ENCODE measurements around the gene CCDC70.

The CCDC70 gene

DNA sequence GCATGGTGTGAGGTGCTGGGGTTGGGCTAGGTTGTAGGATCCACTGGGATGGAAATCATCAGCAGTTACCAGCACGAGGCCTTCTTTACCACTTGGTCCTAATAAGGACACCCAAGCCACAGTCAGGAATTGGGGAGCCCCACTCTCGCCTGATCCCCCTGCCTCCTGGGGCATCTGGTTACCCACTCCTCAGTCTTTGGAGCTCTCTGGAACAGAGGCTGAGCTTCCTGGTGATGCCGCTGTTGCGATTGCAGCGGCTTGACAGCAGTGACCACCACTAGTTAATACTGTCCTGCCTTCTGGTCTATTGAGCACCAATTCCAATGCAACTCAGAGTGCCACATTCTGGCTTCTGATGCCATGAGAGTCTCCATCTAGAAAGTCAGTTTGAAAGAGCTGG, 30.2 kb upstream of the CCDC70 start:
- no peak for DNase-seq

DNA sequence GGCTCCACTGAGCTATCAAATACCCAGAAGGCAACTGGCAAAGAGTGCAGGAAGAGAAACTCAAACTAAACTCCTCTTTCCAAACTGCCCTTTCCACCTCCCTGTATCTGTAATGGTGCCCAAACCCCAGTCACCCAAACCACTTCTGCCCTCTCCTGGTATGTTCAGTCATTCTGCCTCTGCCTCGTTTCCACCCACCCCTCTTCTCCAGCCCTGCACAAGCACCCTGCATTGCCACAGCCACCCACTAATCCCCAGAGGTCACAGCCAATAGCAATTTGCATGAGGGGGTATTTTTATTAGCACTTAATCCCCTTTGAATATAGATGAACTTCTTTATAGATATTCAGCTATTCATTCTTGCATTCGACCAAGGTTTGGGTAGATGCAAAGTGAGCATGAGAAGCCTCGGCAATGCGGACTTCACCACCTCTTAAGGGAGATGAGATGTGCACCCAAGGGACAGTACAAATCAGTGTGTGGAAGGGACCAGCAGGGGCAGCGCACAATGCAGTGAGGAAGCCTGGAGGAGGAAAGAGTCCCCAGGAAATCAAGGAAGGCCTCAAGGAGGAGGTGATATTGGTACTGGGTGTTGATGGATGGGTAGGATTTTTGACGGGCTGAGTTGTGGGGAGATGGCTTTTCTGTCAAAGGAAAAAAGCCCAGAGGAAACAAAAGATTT, 29.2 kb upstream of the CCDC70 start:
- DNase-seq = peak; percentile 55

DNA sequence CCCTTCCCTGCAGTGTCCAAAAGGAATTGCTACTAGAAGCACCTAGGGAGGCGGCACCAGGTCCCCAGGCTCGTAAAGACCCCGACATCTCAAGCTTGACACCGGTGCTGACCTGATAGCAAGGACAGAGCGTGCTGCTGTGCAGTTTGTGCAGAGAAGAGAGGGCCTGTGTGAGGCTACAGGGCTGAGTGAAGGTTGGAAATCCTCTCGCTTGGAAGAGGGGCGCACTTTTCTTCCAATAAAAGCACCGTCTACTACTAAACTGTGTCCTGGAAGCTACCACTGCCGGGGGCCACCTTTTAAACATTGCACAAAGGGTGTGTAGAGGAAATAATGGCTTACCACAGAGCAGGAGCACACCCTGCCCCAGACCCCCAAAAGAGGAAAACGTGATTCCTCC, 27.8 kb upstream of the CCDC70 start:
- DNase-seq = no peak

DNA sequence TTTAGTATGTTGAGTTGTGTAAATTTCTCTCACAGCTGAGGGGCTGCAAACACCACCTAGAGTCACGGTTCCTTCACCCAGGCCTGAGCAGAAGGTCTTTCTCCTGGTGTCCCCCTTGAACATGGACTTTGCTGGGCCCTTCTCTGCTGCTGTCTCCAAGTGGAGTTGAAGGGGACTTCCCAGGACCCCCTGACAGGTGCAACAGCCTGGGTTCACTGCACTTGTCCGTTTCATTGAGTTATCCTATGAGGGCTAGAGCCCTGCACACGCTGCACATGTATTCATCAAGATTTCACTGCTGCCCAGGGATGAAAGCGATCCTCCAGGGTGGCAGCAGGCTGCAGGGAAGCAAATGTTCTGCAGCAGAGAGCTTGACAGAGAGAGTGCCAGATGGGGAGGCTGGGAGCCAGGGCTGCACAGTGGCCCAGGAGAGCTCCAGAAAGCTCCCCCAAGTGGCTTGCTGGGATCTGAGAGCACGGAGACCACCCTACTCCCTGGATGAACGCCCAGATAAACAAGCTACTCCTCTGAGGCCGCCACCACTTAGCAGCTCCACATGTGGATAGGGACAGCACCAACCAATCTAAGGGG, 27.1 kb upstream of the CCDC70 start:
- DNase-seq = no peak

DNA sequence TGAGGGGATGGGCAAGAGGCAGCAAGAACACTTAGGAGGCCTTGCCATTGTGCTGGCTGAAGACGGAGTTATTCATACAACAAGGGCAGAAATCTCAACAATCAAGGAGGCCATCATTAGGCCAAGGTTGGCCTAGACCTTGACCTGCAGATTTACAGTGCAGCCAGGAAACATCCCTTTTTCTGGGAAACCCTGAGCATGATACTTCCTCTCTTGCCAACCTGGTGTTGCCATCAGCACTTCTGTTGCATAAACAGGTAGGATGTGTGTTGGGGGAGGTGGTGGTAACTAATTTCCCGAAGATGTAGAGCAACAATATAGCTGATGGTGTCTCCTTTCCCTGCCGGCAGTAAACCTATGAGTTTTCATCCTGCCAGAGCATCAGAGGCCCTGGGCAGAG, 24.8 kb upstream of the CCDC70 start:
- DNase-seq = no peak

DNA sequence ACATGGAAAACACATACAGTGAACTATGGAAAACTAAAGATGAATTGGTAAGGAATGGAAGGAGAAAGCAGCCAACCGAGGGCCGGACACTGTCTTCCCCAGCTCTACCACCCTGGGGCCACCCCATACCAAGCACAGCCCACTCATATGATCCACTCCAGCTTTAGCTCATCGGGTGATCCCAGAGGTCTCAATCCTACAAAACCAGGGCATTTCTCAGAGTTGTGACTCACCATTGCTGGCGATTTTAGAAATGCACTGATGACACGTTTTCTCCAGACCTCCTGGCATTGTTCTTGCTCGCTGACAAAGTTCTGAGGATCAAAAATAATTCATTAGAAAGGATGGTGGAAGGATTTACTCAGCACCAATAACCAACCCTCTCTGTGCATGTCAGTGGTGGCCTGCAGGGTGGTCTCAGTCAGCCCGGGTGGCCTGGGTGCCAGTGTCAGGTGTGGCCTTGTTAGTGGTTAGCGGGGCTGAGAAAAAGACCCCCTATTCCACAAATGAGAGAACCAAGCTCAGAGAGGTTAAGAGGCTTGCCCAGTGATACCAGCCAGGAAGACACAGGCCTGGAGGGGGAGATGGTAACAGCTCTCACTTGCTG, 23.4 kb upstream of the CCDC70 start:
- DNase-seq = no peak

DNA sequence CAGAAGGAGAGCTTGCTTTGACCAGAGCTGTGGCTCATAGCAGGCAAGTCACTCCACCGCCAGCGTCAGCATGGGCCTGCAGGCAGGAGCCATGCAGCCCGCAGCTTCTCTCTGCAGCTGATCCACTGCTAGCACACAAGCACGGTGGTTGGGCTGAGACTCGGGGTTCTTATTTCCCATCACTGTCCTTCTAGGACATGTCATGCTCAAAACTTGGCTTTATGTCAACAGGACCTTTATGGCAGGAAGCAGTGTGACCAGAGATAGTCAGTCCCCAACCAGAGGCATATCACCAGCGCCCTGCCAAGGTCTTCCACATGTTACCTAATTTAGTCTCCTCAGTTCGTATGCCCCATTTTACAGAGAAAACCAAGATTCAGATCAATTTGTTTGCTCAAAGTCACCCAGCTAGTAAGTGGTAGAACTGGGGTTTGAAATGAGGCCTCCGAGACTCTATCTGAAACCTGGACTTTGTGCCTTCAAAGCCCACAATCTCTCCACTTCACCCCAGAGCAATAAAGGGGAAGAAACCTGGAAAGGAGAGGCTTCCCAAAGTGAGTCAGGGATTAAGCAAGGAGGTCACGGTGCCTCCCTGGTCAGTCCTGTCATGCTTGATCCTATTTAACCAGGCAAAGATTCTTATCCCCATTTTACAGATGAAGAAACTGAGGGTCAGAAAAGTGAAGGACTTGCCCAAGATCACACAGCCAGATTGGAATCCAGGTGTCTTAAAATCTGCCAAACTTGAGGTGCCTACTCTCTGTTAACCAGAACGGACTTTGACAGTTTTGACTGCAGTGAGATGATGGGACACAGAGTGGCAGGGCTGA, 21.8 kb upstream of the CCDC70 start:
- no peak for DNase-seq

DNA sequence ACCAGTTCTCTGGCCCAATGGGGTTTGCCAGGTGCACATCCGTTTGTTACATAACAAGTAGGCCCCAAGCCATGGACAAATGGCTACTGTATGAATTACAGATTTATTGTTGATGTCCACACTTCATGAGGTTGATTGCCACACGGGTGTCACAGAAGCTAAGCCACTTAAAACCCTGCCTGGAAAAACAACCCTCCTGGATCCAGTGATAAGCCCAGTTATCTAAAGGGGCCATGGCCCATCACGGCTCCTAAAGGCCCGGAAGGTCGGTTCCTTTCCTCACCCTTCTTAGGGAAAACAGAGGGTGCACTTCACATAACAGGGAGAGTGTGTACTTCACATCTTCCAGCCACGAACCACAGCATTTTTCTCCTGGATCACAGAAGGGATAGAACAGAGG, 20.9 kb upstream of the CCDC70 start:
- DNase-seq = no peak

DNA sequence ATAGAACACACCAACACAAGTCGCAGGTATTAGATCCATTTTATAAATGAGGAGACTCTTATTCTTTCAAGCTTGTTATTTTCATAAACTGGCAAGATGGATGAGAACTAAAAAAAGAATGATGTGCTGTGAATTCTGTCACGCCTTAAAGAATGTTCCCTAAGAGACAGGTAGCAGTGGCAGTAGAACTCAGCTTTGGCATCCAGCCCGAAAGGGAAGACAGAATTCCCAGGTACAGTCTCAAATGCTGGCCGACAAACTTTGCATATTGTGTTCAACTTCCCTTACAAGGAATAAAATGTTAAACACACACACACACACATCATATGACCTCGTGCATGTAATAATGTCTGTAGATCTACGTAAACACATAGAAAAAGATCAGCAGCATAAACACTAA, 20.0 kb upstream of the CCDC70 start:
- DNase-seq = no peak

DNA sequence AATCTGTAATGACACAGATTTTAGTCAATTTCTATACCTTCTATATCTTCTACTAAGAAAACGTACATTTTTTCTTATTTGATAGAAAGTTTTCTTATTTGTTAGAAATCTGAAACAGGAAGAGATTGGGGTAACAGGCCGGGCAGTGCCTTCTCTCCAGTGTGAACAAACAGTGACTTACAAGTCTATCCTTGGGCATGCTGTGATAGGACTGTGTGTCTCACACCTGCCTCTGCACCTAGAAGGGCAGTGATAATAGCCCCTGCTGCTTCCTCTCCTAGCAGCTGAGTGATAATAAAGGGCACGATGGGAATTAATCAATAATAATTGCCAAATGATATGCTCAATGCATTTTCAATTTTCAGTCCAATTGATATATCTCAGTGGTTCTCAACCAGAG, 18.2 kb upstream of the CCDC70 start:
- DNase-seq = no peak

DNA sequence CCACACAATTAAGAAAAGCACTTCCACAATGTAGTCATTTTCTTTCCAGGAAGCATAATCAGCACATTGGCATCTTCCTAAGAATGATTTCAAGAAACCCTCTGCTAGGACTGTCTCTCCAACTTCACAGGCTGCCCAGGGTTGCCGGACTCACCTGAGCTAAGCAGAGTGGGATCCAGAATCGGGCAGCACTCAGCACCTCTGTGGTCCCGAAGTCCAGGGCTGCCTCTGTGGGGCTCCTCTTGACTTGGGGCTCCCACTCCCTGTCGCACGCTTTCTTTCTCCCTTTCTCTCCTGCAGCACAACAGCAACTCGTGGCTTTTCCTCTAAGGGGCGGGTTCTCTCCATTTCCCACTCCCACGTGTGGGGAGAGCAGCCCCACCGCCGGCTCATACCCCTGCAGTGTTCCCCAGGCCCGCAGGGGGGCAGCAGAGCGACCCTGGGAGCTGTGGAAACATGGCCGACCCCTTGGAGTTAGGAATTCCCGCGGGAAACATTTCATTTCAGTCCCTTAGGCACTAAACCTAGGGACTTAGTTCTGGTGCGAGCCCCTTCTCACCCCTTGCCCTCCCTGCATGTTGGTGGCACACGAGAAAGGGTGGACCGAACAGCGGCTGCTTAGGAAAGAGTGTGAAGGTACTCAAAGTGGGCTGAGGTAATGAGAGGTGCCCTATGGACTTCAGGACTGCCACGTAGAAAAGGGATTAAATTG, 16.8 kb upstream of the CCDC70 start, which contains the start of gene TMEM272:
TMEM272 (minus strand) TSS at position 316 of the 712 bp plus-strand sequence. CDS start 6,647 bp downstream, outside the sequence.
- peak; percentile 68 for DNase-seq

DNA sequence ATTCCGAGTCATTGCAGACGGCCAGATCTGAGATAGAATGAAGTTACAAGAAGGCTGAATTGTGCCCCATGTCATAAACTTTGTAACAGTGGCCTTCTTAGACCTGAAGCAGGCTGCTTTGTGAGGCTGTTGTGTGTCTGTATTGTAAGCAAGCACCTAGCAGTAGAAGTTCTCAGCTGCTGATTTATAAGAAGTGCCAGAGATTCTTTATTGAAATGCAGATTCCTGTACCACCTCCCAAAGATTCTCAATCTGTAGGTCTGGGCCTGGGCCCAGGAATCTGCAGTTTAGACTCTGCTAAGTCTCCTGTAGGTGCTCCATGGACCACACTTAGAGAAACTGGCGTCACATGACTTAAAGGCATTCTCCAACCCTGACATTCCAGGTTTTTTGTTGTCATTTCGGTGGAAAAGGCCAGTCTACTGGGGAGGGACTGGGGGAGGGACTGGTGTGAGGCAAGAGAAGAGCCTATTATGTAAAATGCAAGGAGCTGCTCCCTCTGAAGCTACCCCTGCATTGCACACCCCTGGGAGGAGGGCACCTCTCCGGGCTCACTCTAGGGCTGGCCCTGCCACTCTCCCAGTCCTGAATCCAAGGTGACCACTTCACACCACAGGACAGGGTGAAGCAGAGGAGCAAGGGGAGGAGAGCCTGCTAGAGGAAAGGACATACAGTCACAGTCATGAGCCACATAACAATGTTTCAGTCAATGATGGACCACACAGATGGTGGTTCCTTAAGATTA, 16.0 kb upstream of the CCDC70 start:
- no peak for DNase-seq

DNA sequence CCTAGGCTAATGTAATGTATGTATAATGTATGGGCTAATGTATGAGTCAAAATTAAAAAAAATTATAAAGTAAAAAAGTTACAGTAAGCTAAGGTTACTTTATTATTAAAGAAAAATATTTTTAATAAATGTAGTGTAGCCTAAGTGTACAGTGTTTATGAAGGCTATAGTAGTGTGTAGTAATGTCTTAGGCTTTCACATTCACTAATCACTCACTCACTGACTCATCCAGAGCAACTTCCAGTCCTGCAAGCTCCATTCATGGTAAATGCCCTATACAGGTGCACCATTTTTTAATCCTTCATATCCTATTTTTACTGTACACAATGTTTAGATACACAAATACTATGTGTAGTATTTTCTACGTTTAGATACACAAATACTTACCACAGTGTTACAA, 15.0 kb upstream of the CCDC70 start:
- DNase-seq = no peak

DNA sequence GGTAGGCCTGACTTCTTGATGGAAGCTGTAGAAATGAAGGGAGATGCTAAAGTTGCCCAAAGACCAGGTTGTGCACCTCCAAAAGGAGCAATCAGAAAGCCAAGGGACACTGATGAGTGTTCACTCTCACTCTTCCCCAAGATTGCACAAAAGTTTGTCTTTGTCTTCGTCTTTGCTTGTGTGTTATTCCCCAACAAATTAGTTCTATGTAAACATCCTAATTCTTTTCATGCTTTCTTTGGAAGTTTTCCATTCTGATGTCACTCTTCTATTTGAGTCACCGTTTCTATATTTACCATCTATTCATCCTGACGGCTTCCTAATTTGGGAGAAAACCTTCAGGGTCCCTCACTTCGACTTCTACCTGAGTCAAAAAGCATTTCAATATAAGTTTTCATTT, 13.1 kb upstream of the CCDC70 start:
- no peak for DNase-seq

DNA sequence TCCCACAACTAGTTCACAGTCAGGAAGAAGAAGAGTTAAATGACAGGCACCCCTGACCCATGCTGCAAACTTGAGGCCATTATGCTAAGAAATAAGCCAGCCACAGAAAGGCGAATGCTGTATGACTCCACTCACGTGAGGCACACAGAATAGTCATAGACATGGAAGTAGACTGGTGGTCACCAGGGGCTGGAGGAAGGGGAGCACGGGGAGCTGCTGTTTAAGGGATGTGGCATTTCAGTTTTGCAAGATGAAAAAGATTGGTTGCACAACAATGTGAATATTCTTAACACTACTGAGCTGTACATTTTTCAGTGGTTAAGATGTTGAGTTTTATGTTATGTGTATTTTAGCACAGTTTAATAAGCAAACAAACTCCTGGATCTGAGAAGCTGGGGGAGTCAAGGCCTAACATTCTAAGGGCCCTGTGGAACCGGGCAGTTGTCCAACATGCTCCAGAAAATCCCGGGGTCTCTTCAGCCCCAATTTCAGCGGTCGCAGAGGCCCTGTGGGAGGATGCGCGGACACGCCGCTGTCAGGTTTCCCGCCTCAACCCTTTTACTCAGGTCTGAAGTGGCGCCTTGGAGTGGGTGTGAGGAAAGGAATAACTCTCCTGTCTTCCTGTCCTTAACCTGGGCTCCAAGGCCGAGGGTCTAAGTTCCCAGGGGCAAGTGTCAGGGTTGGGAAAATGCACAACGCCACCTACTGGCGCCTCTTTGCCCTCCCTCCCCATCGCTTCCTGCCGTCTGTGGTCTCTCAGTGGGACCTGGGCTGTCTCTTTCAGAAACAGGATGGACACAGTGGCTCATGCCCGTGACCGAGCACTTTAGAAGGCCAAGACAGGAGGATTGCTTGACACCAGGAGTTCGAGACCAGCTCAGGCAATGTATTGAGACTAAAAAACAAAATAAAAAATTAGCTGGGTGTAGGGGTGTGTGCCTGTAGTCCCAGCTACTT, 12.3 kb upstream of the CCDC70 start:
- peak; percentile 47 for DNase-seq

DNA sequence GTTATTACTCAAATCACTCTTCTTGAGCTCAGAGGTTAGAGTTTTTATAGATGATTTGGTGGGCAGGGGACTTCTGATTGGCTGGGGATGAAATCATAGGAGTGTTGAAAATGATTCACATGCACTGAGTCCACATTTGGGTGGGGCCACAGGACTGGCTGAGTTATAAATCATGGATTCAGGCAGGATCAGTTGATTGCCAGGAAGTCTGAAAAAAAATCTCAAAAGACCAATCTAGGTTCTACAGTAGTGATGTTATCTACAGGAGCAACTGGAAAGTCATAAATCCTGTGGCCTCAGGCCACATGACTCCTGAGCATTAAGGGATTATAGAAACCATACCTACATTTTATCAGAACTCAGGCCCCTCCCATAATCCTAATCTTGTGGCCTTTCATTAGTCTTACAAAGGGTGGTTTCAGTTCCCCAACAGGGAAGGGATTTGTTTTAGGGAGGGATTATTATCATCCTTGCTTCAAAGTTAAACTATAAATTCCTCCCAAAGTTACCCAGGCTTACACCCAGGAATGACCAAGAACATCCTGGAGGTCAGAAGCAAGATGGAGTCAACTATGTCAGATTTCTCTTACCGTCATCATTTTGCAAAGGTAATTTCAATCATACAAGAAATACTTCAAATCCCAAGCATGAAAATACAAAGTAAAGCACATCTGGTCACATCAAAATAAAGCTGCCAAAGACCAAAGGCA, 5.6 kb upstream of the CCDC70 start:
- DNase-seq = no peak

DNA sequence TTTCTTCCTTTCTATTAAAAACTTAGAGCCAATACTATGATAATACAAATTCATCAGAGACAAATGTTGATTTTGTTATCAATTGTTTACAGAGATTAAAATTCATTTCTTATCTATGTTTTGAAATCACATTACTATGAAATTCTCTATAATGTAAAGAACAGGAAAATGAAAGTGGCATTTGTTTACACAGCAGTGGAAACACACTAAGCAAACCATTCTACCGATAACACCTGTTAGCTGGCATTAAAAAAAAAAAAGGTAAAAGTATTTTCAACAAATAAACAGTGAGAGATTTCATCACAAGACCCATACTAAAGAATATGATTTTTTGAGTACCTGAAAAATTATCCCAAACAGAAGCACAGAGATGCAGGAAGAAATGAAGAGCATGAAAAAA, 4.8 kb upstream of the CCDC70 start:
- DNase-seq = no peak

DNA sequence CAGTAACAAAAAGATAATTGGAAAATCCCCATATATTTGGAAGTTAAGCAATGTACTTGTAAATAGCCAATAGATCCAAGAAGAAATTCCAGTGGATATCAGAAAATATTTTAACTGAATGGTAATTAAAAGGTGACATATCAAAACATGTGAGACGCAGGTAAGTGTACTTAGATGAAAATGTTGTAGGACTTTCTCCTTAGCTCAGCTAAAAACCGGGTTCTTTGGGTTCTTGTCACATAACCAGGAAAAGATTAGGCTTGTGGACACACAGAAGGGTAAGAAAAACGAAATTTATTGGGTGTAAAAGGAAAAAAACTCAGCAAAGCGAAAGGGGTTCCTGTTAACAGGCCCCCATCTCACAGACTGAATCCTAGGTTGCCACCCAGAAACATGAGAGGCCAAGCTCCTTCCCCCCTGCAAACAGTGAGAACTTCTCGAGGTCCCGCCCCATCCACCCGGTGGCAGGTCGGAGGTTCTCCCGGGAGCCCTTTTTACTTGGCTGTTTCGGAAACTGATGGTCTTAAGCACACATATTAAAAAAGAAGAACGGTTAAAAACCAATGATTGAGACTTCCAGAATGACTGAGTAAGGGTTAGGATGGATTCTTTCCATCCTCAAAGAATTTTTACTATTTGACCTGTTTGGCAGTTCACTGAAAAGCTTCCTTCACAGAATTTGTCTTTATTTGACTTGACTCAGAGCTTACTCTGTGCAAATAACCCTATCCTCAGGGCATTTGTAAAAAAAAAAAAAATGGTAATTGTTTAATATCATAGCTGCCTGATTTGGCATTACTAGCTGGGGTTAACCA, 3.1 kb upstream of the CCDC70 start:
- DNase-seq = no peak

DNA sequence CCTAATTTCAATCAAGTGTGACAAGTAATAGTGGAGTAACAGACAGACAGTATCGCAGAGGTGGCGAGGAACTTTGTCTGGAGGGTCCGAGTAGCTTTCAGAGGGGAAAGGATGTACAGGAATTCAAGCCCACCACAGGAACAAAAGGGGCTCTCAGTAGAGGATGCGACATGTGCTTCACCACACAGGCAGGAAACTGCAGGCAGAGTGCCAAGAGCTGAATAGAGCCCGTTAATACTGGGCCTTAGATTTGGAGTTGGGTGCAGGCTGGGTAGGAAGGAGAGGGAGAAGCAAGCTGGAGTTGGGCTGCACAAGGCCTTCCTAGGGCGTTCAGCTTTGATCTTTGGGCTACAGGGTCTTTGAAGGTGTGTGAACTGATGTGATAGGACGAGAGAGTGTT, 1.2 kb downstream of the CCDC70 start:
- no peak for DNase-seq
